CD4-positive, alpha-beta memory T cell (primary cell): ENCODE data around the gene ZNF740. TPM values are rescaled to one million over a fixed set of nuclear protein-coding genes. Genes with fewer than 3 reads are reported as not detected.

Experiments used
- polyA plus RNA-seq, 2 donors: library from polyadenylated mRNA; unstranded; fragments of 300-500 nt; fragmentation: Illumina TruSeq; gene quantifications; one replicate each; pipeline ENCODE4 v1.2.3, GENCODE V29; 2021
- total RNA-seq, 2 experiments: library from RNA; stranded (reverse); gene quantifications; one replicate each; pipeline ENCODE4 v1.2.3, GENCODE V29; 2021

Gene ZNF740
- total and polyA plus RNA-seq, 4 experiments from 2014 or later: 0.90 to 113 (median 56.1) TPM

Other genes starting within 250 kb of the ZNF740 start
- gene KRT18, start 231.6 kb upstream of the ZNF740 start, total RNA-seq: 1 to 10 TPM; 7.4 TPM
- 1 to 10 TPM; 4.2 to 6.2 TPM for gene KRT18, start 231.6 kb upstream of the ZNF740 start, polyA plus RNA-seq
- 100 to 1,000 TPM; 730 to 777 TPM for gene EIF4B, start 174.3 kb upstream of the ZNF740 start, total RNA-seq
- gene EIF4B, start 174.3 kb upstream of the ZNF740 start, polyA plus RNA-seq: 100 to 1,000 TPM in 1 of 2 donors, 10 to 100 TPM in 1; 74.2 to 117 TPM
- gene TNS2, start 130.7 kb upstream of the ZNF740 start, total RNA-seq: 1 to 10 TPM; 6.3 to 7.2 TPM
- gene TNS2, start 130.7 kb upstream of the ZNF740 start, polyA plus RNA-seq: under 1 TPM; 0.27 to 0.45 TPM
- 10 to 100 TPM; 54.3 to 59.3 TPM for gene SPRYD3, start 101.3 kb upstream of the ZNF740 start, total RNA-seq
- 10 to 100 TPM; 54.2 to 71.7 TPM for gene SPRYD3, start 101.3 kb upstream of the ZNF740 start, polyA plus RNA-seq
- under 1 TPM in 1 of 2 experiments, not detected in 1; 0.61 TPM for gene IGFBP6, start 83.1 kb upstream of the ZNF740 start, total RNA-seq
- 1 to 10 TPM in 1 of 2 donors, under 1 TPM in 1; 0.53 to 1.5 TPM for gene IGFBP6, start 83.1 kb upstream of the ZNF740 start, polyA plus RNA-seq
- gene SOAT2, start 77.2 kb upstream of the ZNF740 start, total RNA-seq: under 1 TPM; 0.26 to 0.42 TPM
- under 1 TPM; 0.20 to 0.85 TPM for gene SOAT2, start 77.2 kb upstream of the ZNF740 start, polyA plus RNA-seq
- 10 to 100 TPM; 62.5 to 64.2 TPM for gene CSAD, start 203 bp downstream of the ZNF740 start, total RNA-seq
- gene CSAD, start 203 bp downstream of the ZNF740 start, polyA plus RNA-seq: 1 to 10 TPM; 1.1 to 2.9 TPM
- 100 to 1,000 TPM; 382 to 397 TPM for gene ITGB7, start 26.5 kb downstream of the ZNF740 start, total RNA-seq
- 100 to 1,000 TPM; 271 to 374 TPM for gene ITGB7, start 26.5 kb downstream of the ZNF740 start, polyA plus RNA-seq
- gene RARG, start 51.5 kb downstream of the ZNF740 start, total RNA-seq: 10 to 100 TPM; 84.7 to 86.0 TPM
- 10 to 100 TPM; 13.2 to 25.1 TPM for gene RARG, start 51.5 kb downstream of the ZNF740 start, polyA plus RNA-seq
- under 1 TPM; 0.20 to 0.55 TPM for gene ESPL1, start 87.6 kb downstream of the ZNF740 start, total RNA-seq
- under 1 TPM in 1 of 2 donors, not detected in 1; 0.16 TPM for gene ESPL1, start 87.6 kb downstream of the ZNF740 start, polyA plus RNA-seq
- gene PFDN5, start 114.8 kb downstream of the ZNF740 start, total RNA-seq: 100 to 1,000 TPM; 717 to 718 TPM
- 1,000 to 10,000 TPM; 1,306 to 1,410 TPM for gene PFDN5, start 114.8 kb downstream of the ZNF740 start, polyA plus RNA-seq
- gene MYG1, start 119.0 kb downstream of the ZNF740 start, total RNA-seq: 10 to 100 TPM; 46.0 to 50.8 TPM
- gene MYG1, start 119.0 kb downstream of the ZNF740 start, polyA plus RNA-seq: 10 to 100 TPM; 62.4 to 78.2 TPM
- 10 to 100 TPM; 63.6 to 66.5 TPM for gene AAAS, start 140.9 kb downstream of the ZNF740 start, total RNA-seq
- gene AAAS, start 140.9 kb downstream of the ZNF740 start, polyA plus RNA-seq: 10 to 100 TPM; 32.5 to 47.8 TPM
- gene SP7, start 155.6 kb downstream of the ZNF740 start, total RNA-seq: not detected
- not detected for gene SP7, start 155.6 kb downstream of the ZNF740 start, polyA plus RNA-seq
- 100 to 1,000 TPM; 109 to 110 TPM for gene SP1, start 199.5 kb downstream of the ZNF740 start, total RNA-seq
- 10 to 100 TPM in 1 of 2 donors, 1 to 10 TPM in 1; 4.3 to 10.6 TPM for gene SP1, start 199.5 kb downstream of the ZNF740 start, polyA plus RNA-seq
- gene AMHR2, start 243.1 kb downstream of the ZNF740 start, total RNA-seq: not detected
- not detected for gene AMHR2, start 243.1 kb downstream of the ZNF740 start, polyA plus RNA-seq